Measurements from ENCODE around the gene DIPK1B.

- TF ChIP-seq CTCF (IDR thresholded peaks at IDR 0.05) (no peak), POLR2A (IDR thresholded peaks at IDR 0.05) (no peak)
Observed at GRCh38 chr9:136729144-136729543, 16.8 kb downstream of the DIPK1B start.

Measured in thyroid gland (tissue), 4 donors.